ENCODE measurements around the gene VEGFC. TPM values are rescaled to one million over a fixed set of nuclear protein-coding genes. Genes with fewer than 3 reads are reported as not detected.

The VEGFC gene
- total RNA-seq, 1 experiment from 2014 or later, result 11.1 TPM

DNA sequence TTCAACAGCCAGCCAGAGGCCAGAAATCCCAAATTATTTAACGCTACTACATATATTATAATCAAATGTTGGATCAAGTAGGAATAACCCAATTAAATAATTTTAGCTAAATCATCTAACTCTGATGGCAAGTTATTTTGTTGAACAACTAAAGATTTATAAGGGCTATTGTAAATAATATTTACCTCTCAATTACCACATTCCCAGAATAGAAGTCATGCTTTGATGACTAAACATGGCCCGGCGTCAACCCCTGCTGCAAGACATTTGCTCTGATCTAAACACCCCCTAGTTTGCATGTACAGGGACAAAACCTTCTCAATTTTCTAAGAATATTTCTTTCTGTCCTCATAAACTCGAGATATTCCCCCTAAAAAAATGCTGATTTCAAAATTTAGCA is 14.2 kb downstream of the VEGFC start:
- no TSS peak for BruUV-seq (replicated peaks)
- H3K27ac Mint-ChIP-seq (ENCODE audit: low read depth, unreplicated experiment), result peak overlapping the region; percentile 82
- POLR2A ChIA-PET, result interaction anchor here (0.9 to 2.3 kb wide), 7 partner anchors 9 to 544 kb away, joined by 3 to 8 read pairs (median 4); no protein-coding TSS in a partner anchor

GRCh38 chr4:176778063-176778462 is 14.7 kb downstream of the VEGFC start:
- peak; percentile 62 for DNase-seq (ENCODE audit: unreplicated experiment)
- Mint-ChIP-seq H3K36me3 (ENCODE audit: insufficient read depth, unreplicated experiment) (no peaks in the 10 kb centered on the region), H3K4me3 (ENCODE audit: unreplicated experiment) (peak overlapping the region; percentile 42), H3K27me3 (ENCODE audit: insufficient read depth, unreplicated experiment) (no peaks in the 10 kb centered on the region), H3K27ac (ENCODE audit: low read depth, unreplicated experiment) (peak overlapping the region; percentile 82), H3K9me3 (ENCODE audit: unreplicated experiment) (peaks cover 7% of the 10 kb centered on the region), H3K4me1 (ENCODE audit: insufficient read depth, unreplicated experiment) (peaks cover 39% of the 10 kb centered on the region)
- ChIA-PET CTCF (interaction anchor here (0.6 to 2.8 kb wide), 9 partner anchors 11 to 562 kb away, joined by 3 to 13 read pairs (median 4); partner anchors contain the start of gene VEGFC), POLR2A (interaction anchor here (0.9 to 2.3 kb wide), 7 partner anchors 8 to 544 kb away, joined by 3 to 8 read pairs (median 4); no protein-coding TSS in a partner anchor)
- intact Hi-C loops (cut with micrococcal nuclease), result no loop called here
- TF ChIP-seq, protein P1, sequence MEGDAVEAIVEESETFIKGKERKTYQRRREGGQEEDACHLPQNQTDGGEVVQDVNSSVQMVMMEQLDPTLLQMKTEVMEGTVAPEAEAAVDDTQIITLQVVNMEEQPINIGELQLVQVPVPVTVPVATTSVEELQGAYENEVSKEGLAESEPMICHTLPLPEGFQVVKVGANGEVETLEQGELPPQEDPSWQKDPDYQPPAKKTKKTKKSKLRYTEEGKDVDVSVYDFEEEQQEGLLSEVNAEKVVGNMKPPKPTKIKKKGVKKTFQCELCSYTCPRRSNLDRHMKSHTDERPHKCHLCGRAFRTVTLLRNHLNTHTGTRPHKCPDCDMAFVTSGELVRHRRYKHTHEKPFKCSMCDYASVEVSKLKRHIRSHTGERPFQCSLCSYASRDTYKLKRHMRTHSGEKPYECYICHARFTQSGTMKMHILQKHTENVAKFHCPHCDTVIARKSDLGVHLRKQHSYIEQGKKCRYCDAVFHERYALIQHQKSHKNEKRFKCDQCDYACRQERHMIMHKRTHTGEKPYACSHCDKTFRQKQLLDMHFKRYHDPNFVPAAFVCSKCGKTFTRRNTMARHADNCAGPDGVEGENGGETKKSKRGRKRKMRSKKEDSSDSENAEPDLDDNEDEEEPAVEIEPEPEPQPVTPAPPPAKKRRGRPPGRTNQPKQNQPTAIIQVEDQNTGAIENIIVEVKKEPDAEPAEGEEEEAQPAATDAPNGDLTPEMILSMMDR (IDR thresholded peaks at IDR 0.05; ENCODE audit: unreplicated experiment), result no peak
- BruUV-seq (replicated peaks), result no TSS peak

More for the DNA sequence above, 14.2 kb downstream of the VEGFC start:
- intact Hi-C loops (cut with micrococcal nuclease), result no loop called here
- CTCF ChIA-PET, result interaction anchor here (0.6 to 2.8 kb wide), 7 partner anchors 13 to 562 kb away, joined by 3 to 13 read pairs (median 3); partner anchors contain the start of gene VEGFC
- TF ChIP-seq, protein P1 (IDR thresholded peaks at IDR 0.05; ENCODE audit: unreplicated experiment), result no peak
- peak; percentile 66 for DNase-seq (ENCODE audit: unreplicated experiment)
- Mint-ChIP-seq H3K36me3 (ENCODE audit: insufficient read depth, unreplicated experiment) (no peaks in the 10 kb centered on the region), H3K4me1 (ENCODE audit: insufficient read depth, unreplicated experiment) (peaks cover 41% of the 10 kb centered on the region), H3K9me3 (ENCODE audit: unreplicated experiment) (peaks cover 7% of the 10 kb centered on the region), H3K27me3 (ENCODE audit: insufficient read depth, unreplicated experiment) (no peaks in the 10 kb centered on the region), H3K4me3 (ENCODE audit: unreplicated experiment) (peak overlapping the region; percentile 42)

GRCh38 chr4:176775338-176775737 is 17.4 kb downstream of the VEGFC start:
- Mint-ChIP-seq H3K36me3 (ENCODE audit: insufficient read depth, unreplicated experiment) (no peaks in the 10 kb centered on the region), H3K4me1 (ENCODE audit: insufficient read depth, unreplicated experiment) (peaks cover 31% of the 10 kb centered on the region), H3K27ac (ENCODE audit: low read depth, unreplicated experiment) (no peak overlapping the region), H3K4me3 (ENCODE audit: unreplicated experiment) (no peak overlapping the region), H3K9me3 (ENCODE audit: unreplicated experiment) (peaks cover 7% of the 10 kb centered on the region), H3K27me3 (ENCODE audit: insufficient read depth, unreplicated experiment) (no peaks in the 10 kb centered on the region)
- ChIA-PET POLR2A (interaction anchor here (1.0 to 1.9 kb wide), 3 partner anchors 17 to 152 kb away, joined by 3 to 9 read pairs (median 5); partner anchors contain the start of gene VEGFC), CTCF (interaction anchor here (0.6 to 0.7 kb wide), 2 partner anchors 31 to 269 kb away, joined by 3 to 4 read pairs; no protein-coding TSS in a partner anchor)
- intact Hi-C loops (cut with micrococcal nuclease), result no loop called here
- BruUV-seq (replicated peaks), result no TSS peak
- no peak for DNase-seq (ENCODE audit: unreplicated experiment)
- TF ChIP-seq, protein P1 (IDR thresholded peaks at IDR 0.05; ENCODE audit: unreplicated experiment), result no peak

GRCh38 chr4:176774852-176775251 is 17.9 kb downstream of the VEGFC start:
- Mint-ChIP-seq H3K9me3 (ENCODE audit: unreplicated experiment) (peaks cover 7% of the 10 kb centered on the region), H3K27ac (ENCODE audit: low read depth, unreplicated experiment) (no peak overlapping the region), H3K36me3 (ENCODE audit: insufficient read depth, unreplicated experiment) (no peaks in the 10 kb centered on the region), H3K4me3 (ENCODE audit: unreplicated experiment) (no peak overlapping the region), H3K4me1 (ENCODE audit: insufficient read depth, unreplicated experiment) (peaks cover 31% of the 10 kb centered on the region), H3K27me3 (ENCODE audit: insufficient read depth, unreplicated experiment) (no peaks in the 10 kb centered on the region)
- BruUV-seq (replicated peaks), result no TSS peak
- intact Hi-C loops (cut with micrococcal nuclease), result no loop called here
- TF ChIP-seq, protein P1 (IDR thresholded peaks at IDR 0.05; ENCODE audit: unreplicated experiment), result no peak
- CTCF ChIA-PET, result interaction anchor here (0.6 to 0.7 kb wide), 4 partner anchors 31 to 397 kb away, joined by 3 to 7 read pairs (median 4); no protein-coding TSS in a partner anchor
- POLR2A ChIA-PET, result interaction anchor here (1.0 to 1.9 kb wide), 3 partner anchors 17 to 152 kb away, joined by 3 to 9 read pairs (median 5); partner anchors contain the start of gene VEGFC
- DNase-seq (ENCODE audit: unreplicated experiment), result no peak
